AG09309 (cell line): Measurements from ENCODE around the gene METTL24.

Experiments used
- DNase-seq: peaks from one replicate; pipeline ENCODE4 v3.0.0-alpha.2; 2010; ENCODE audit warnings: low read depth
- H3K4me3 ChIP-seq: 2 replicates; pipeline ENCODE4 v1.5.1; 2011; ENCODE audit warnings: mild to moderate bottlenecking, low read depth, low read length, moderate library complexity; ENCODE audit not compliant: control insufficient read depth
- CTCF ChIP-seq: IDR thresholded peaks from 2 replicates; pipeline ENCODE4 v1.5.1; 2011; ENCODE audit warnings: mild to moderate bottlenecking, low read depth, low read length, inconsistent platforms; ENCODE audit not compliant: insufficient read depth, control insufficient read depth; ENCODE audit errors: missing control alignments

Gene METTL24

GRCh38 chr6:110348961-110349690, 9.0 kb downstream of the METTL24 start:
- DNase-seq, result no peak
- H3K4me3 ChIP-seq, result no peak overlapping the region
- no peak for TF ChIP-seq CTCF

GRCh38 chr6:110345025-110345424, 13.1 kb downstream of the METTL24 start:
- TF ChIP-seq CTCF, result no peak
- DNase-seq, result no peak
- H3K4me3 ChIP-seq, result no peak overlapping the region

- H3K4me3 ChIP-seq, result no peak overlapping the region
- no peak for DNase-seq
- TF ChIP-seq CTCF, result no peak
These were observed 15.4 kb downstream of the METTL24 start for GRCh38 chr6:110342759-110343158.

GRCh38 chr6:110341663-110342596, 16.2 kb downstream of the METTL24 start:
- DNase-seq, result no peak
- peak; percentile 48 for TF ChIP-seq CTCF
- H3K4me3 ChIP-seq, result no peak overlapping the region

- TF ChIP-seq CTCF, result no peak
- no peak for DNase-seq
- no peak overlapping the region for H3K4me3 ChIP-seq
These were observed 17.1 kb downstream of the METTL24 start for GRCh38 chr6:110341067-110341466.

- no peak for DNase-seq
- no peak for TF ChIP-seq CTCF
- no peak overlapping the region for H3K4me3 ChIP-seq
These were observed 17.7 kb downstream of the METTL24 start for GRCh38 chr6:110340392-110340965.
